ENCODE data around the gene SLC4A4.

SLC4A4 gene

DNA sequence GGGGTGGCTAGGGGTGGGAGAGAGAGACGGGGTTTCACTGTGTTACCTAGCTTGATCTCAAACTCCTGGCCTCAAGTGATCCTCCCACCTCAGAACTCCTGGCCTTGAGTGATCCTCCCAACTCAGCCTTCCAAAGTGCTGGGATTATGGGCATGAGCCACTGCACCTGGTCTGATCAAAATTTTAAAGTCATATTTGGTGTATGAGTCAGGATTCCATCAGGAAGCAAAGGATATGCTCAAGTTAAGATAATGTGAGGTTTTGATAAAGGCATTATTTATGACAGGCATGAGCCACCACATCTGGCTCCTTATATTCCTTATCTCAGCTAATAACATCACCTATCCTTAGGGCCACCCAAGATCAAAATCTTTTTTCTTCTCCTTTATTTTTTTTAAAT, 182.0 kb downstream of the SLC4A4 start:
- no peak for DNase-seq (ENCODE audit: extremely low spot score, insufficient read length, low read depth)
- no peak for FAIRE-seq

GRCh38 chr4:71524756-71525155, 185.9 kb downstream of the SLC4A4 start:
- no peak for FAIRE-seq
- no peak for DNase-seq (ENCODE audit: extremely low spot score, insufficient read length, low read depth)

DNA sequence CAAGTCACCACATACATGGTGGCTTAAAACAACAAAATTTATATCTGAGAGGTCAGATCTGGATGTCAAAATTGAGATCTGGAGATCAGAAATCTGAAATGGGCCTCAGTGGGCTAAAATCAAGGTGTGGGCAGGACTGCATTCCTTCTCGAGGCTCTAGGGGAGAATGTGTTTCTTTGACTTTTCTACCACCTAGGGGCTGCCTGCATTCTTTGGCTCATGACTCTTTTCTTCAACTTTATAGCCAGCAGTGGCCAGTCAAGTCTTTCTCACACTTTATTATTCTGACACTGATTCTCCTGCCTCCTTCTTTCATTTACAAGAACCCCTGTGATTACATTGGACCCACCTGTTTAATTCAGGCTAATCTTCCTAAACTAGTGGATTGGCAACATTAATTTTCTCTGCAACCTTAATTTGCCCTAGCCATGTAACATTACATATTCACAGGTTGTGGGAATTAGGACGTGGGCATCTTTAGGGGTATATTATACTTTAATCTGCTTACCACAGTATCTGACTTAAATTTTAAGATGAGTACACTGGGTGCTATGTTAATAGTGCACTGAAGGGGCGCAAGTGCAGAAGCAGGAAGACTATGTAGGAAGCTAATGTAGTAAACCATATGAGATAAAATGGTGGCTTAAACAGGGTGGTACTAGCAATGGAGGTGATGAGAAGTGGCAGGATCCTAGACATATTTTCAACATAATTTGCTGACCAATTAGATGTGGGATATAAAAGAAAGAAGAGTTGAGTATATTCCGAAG, 188.0 kb downstream of the SLC4A4 start:
- no peak for FAIRE-seq
- no peak for DNase-seq (ENCODE audit: extremely low spot score, insufficient read length, low read depth)

DNA sequence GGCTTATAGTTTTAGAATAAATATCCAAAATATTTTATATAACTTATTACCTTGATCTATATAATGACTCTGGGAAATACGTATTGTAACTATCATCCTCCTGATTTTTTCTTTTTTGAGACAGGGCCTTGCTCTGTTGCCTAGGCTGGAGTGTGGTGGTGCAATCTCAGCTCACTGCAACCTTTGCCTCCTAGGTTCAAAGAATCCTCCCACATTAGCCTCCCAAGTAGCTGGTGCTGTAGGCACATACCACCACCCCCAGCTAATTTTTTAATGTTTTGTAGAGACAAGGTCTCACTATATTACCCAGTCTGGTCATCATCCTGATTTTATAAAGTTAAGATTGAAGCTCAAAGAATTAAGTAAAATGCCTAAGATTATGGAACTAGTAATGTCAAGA, 193.6 kb downstream of the SLC4A4 start:
- DNase-seq (ENCODE audit: extremely low spot score, insufficient read length, low read depth) (no peak), FAIRE-seq (no peak)

GRCh38 chr4:71533121-71533520, 194.3 kb downstream of the SLC4A4 start:
- no peak for DNase-seq (ENCODE audit: extremely low spot score, insufficient read length, low read depth)
- no peak for FAIRE-seq

DNA sequence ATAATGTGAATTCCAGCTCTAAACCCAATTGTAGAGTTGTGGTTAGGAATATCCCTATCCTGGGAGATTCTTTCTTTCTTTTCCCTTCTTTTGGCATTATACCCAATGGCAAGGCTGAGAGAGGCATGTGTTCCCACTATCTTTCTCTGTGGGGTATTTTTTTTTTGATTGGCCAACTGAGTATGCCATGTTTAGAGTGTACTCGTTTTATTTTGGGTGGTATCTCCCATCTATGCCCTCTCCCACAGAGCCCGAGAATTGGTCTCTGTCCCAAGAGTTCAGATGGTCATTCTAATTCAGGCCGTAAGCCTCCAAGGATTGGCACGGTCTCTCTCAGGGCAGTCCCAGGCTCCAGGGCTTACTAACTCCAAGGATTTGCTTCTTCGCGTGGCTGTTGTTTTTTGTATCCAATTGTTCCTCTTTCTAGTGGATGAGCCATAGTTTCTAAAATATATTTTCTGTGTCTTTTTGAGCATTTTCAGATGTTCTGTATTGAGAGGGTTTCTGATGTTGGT, 198.8 kb downstream of the SLC4A4 start:
- no peak for FAIRE-seq
- DNase-seq (ENCODE audit: extremely low spot score, insufficient read length, low read depth), result no peak

DNA sequence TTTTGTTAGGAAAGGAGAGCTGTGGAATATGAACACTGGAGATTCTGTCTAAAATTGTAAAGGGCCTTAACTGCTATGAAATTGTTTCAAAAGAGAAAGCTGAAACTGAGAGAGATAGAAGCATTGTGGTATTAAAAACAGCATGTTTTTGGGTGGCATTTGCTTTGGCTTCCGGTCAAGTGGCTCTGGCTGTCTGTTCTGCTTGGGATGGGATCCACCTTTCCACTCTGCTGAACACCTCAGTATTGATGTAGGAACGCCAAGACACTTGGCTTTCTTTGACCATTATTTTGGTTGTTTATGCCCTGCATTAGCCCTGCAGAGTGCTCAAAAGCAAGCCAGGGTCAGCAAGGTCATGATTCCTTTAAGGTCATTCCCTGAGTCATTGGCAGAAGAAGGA, 199.7 kb downstream of the SLC4A4 start:
- no peak for DNase-seq (ENCODE audit: extremely low spot score, insufficient read length, low read depth)
- no peak for FAIRE-seq

GRCh38 chr4:71540749-71541269, 202.0 kb downstream of the SLC4A4 start:
- no peak for FAIRE-seq
- DNase-seq (ENCODE audit: extremely low spot score, insufficient read length, low read depth), result no peak

GRCh38 chr4:71541541-71541940, 202.7 kb downstream of the SLC4A4 start:
- FAIRE-seq (no peak), DNase-seq (ENCODE audit: extremely low spot score, insufficient read length, low read depth) (no peak)

GRCh38 chr4:71545168-71545567, 206.3 kb downstream of the SLC4A4 start:
- FAIRE-seq (no peak), DNase-seq (ENCODE audit: extremely low spot score, insufficient read length, low read depth) (no peak)

DNA sequence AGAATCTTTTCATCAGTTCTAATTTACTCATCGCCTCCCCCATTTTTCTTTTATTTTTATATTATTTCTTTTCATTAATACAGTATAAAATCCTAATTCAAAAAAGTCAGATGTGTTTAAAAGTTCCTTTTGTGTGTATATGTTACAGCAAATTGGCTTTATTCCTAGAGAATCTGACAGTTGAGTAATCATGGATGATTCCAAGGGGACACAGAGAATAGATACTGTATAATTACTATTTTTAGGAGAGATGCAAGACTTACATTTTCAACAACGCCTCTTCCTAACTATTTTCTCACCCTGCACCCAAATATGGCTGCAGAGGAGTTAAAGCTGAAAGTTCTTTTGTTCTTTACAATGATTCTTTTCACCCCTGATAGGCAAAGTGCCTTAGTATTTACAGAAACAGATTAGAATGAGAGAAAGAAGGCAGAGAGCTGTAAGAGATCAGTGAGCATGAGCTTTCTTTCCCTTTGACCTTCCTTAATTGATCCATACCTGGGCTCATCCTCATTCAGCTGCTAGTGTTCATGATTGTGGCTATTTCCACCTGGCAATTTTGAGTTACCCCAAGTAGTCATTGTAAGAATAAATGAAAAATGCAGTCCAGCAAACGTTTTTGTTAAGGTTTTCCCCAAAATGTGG, 210.8 kb downstream of the SLC4A4 start:
- FAIRE-seq (no peak), DNase-seq (ENCODE audit: extremely low spot score, insufficient read length, low read depth) (no peak)

DNA sequence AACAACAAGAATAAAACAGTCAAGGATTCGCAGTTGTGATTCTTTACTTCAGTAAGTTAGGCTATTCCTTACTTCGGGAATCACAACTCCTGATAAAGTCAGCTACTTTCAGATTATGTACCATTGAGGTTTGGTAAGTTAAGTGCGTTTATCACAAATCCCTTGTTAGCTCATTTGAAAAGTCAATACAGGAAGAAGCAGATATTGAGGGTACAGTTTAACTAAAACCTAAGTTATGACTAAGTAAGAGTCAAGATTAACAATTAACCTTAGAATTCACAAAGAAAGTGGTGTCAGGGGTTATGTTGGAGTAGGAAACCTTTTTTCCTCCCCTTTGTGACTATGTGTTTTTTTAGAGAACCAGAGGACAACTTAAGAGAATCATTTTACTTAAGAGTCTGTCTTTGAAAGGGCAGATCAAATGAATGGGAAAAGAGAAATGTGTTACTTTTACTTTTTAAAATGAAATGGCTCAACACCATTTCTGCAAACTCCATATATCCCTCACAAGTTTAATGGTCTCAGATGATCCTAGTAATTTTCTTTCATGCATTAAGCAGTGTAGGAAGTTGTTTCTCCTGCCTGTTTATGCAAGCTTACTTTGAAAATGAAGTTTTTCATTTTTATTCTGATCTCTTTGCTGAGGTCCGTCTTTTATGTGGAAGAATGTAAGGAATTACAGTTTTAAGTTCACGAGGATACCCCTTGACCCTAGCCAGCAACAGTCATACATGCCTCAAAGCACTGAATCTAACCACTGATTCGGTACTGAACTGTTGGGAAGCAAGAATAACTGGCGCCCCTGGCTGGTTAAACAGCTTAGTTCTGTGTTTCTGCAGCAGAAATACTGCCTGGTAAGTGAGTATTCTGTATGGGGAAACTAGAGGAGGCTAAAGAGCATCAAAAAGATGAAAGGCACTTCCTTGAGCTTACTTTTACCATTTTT, 211.7 kb downstream of the SLC4A4 start:
- FAIRE-seq (no peak), DNase-seq (ENCODE audit: extremely low spot score, insufficient read length, low read depth) (no peak)

GRCh38 chr4:71553605-71554004, 214.8 kb downstream of the SLC4A4 start:
- FAIRE-seq (no peak), DNase-seq (ENCODE audit: extremely low spot score, insufficient read length, low read depth) (no peak)

DNA sequence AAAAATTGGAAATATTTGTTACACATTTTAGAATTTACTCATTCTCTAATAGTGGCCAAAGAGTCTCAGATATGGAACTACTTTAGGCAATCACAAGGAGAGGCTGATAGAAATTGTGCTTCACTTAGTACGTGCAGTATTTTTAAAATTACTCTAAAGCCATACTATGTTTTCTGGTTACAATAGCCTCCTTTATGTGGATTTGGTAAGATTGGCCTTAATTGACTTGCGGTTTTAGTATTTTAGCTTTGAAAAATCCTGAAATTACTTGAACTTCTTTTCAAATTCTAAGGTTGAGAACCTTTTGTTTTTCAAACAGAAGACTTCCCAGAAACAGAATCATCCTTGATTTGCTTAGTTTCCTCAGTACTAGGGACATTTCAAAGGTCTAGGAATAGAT, 215.2 kb downstream of the SLC4A4 start:
- no peak for DNase-seq (ENCODE audit: extremely low spot score, insufficient read length, low read depth)
- no peak for FAIRE-seq

DNA sequence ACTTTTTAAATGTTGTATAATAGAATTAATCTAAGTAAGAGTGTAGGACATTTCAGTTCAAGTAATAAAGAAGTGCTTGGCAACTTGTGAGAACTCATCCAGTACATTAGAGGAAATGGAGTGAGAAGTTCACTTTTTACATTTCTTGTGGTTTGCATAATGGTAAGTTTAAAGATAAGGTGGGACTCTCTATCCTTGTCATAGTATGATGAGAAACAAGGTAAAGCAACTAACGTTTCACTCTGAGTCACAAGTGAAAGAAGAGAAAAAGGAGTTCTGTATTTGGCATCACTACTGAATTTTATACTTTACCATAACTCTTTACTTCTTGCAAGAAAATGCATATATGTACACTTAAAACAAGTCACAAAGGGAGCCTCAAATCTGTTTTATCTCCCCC, 219.4 kb downstream of the SLC4A4 start:
- no peak for FAIRE-seq

GRCh38 chr4:71559957-71560571, 221.2 kb downstream of the SLC4A4 start:
- no peak for DNase-seq (ENCODE audit: extremely low spot score, insufficient read length, low read depth)
- FAIRE-seq, result no peak

More for the DNA sequence above, 219.4 kb downstream of the SLC4A4 start:
- DNase-seq (ENCODE audit: extremely low spot score, insufficient read length, low read depth), result no peak

DNA sequence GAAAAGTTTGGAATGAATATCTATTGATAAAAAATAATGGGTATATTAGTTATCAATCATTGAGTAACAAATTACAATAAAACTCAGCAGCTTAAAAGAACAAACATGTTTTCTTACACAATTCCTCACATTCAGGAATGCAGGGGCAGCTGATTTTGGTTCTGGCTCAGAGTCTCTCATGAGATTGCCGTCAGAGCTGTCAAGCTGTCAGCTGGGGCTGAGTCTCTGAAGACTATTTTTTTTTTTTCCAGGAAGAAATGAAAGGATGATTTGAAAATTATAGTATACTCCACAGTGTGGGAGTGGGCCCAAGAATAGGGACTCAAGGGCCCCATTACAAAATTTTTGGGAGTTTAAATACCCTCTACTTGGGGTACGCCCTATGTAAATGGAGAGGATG, 226.0 kb downstream of the SLC4A4 start:
- no peak for DNase-seq (ENCODE audit: extremely low spot score, insufficient read length, low read depth)
- no peak for FAIRE-seq

DNA sequence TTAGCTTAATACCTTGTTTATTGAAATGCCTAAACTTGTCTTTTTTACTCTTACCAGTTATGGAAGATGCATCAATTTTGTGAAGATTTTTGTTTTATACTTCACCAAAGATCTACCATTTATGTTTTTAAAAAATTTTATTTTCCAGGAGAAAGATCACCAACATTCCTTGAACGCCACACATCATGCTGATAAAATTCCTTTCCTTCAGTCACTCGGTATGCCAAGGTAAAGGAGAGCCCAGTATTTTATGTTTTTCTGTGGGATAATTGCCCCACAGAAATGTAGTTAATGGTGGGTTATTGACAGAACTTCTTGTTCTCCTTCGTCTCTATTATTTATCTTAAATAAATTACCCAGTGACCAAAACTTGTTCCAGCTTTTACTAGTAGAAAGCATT, 228.0 kb downstream of the SLC4A4 start:
- FAIRE-seq (no peak), DNase-seq (ENCODE audit: extremely low spot score, insufficient read length, low read depth) (no peak)

DNA sequence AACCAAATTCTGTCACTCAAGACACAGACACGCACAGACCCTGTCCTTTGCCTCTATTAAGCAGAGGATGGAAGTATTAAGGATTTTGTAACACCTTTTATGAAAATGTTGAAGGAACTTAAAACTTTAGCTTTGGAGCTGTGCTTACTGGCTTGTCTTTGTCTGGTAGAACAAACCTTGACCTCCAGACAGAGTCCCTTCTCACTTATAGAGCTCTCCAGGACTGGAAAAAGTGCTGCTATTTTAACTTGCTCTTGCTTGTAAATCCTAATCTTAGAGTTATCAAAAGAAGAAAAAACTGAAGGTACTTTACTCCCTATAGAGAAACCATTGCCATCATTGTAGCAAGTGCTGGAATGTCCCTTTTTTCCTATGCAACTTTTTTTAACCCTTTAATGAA, 229.3 kb downstream of the SLC4A4 start:
- FAIRE-seq, result no peak
- DNase-seq (ENCODE audit: extremely low spot score, insufficient read length, low read depth), result no peak

- DNase-seq (ENCODE audit: extremely low spot score, insufficient read length, low read depth) (no peak), FAIRE-seq (no peak)
Measured at GRCh38 chr4:71570492-71570891, 231.7 kb downstream of the SLC4A4 start.
